Sciatic nerve (tissue), 2 donors: ENCODE results near the gene OR10A6. TPM values are rescaled to one million over a fixed set of nuclear protein-coding genes. Genes with fewer than 3 reads are reported as not detected.

Experiments used
- ATAC-seq: fragments of 200-7000 bp; cut with Tn5 transposase; one replicate; pipeline ENCODE4 v1.9.1; 2020; ENCODE audit warnings: mild to moderate bottlenecking, moderate library complexity
- DNase-seq: peaks from one replicate; pipeline ENCODE4 v3.0.0-alpha.2; 2020; ENCODE audit warnings: low spot score
- intact Hi-C: fragments of 100-400 bp; cut with DNase I; formaldehyde crosslinking; loops from one replicate; pipeline ENCODE4 v1.14.2; 2022
- total RNA-seq: library from RNA; stranded (reverse); fragmentation: NEBNext Ultra II Directional; extraction: Animal tissue kit (Norgen Biotek cat#: 25700); gene quantifications from one replicate; pipeline ENCODE4 v1.2.1, GENCODE V29; 2021
- donor health status: DM: no; HTN: no; CAD: no.
- donor health status: DM: no; HTN: no; CAD: no.

Gene OR10A6, protein sequence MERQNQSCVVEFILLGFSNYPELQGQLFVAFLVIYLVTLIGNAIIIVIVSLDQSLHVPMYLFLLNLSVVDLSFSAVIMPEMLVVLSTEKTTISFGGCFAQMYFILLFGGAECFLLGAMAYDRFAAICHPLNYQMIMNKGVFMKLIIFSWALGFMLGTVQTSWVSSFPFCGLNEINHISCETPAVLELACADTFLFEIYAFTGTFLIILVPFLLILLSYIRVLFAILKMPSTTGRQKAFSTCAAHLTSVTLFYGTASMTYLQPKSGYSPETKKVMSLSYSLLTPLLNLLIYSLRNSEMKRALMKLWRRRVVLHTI
- not detected for total RNA-seq

DNA sequence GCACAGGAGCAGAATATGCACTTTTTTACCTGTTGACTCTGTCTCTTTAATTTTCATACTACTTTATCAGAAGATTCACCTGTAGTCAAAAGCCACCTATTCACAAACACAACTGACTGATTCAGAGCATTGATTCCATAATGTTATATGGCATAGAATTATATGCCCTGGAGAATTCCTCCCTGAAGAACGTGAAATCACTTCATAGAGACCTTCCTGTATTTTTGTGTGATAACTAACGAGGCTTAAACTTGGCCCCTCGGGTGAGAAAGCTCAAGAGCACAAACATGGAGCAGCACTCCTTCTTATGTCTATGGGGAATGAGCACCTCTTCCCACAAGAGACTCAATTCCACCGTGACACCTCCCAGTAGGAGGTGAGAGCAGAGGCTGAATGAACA is at the start of gene OR10A6:
TSS of gene OR10A6 (minus strand) at position 101 of the 400 bp plus-strand sequence. CDS start 2,606 bp downstream, outside the sequence.
- intact Hi-C loops, result no loop called here

GRCh38 chr11:7977232-7977917 is 46.3 kb upstream of the OR10A6 start:
- ATAC-seq, result no peak

More for the DNA sequence above, at the start of gene OR10A6:
- DNase-seq, result no peak
- no peak for ATAC-seq

GRCh38 chr11:7974668-7975067 is 43.6 kb upstream of the OR10A6 start:
- intact Hi-C loops, result no loop called here
- ATAC-seq (no peak), DNase-seq (no peak)

More at GRCh38 chr11:7977232-7977917, 46.3 kb upstream of the OR10A6 start:
- intact Hi-C loops, result no loop called here
- no peak for DNase-seq

DNA sequence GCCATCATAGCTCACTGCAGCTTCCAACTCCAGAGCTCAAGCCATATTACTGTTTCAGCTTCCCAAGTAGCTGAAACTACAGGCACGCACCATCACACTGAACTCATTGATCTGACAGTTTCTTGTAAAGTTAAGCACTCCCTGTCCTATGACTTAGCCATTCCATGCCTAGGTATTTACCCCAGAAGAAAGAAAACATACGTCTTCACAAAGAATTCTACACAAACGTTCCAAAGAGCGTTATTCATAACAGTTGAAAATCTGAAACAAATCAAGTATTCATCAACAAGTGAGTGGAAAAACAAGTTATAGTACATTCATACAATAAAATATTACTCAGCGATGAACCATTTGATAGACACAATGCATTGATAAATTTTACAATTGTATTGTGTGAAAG is 41.9 kb upstream of the OR10A6 start:
- no peak for DNase-seq
- intact Hi-C loops, result no loop called here
- no peak for ATAC-seq

GRCh38 chr11:7971846-7972245 is 40.8 kb upstream of the OR10A6 start:
- ATAC-seq, result no peak
- intact Hi-C loops, result no loop called here
- no peak for DNase-seq

GRCh38 chr11:7969756-7970646 is 38.9 kb upstream of the OR10A6 start:
- DNase-seq, result no peak
- intact Hi-C loops, result no loop called here
- ATAC-seq, result no peak

DNA sequence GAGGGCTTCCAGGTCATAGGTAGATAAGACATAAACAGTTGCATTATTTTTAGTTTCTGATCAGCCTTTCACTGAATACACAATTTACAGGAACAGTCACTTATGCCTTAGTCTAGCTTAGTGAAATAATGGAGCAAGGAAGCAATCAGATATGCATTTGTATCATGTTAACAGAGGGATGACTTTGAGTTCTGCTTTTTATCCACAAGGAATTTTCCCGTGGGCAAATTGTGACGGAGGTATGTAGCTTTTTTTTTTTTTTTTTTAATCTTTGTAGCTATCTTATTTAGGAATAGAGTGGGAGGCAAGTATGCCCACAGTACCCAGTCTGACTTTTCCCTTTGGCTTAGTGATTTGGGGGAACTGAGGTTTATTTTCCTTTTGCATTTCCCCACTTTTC is 37.6 kb upstream of the OR10A6 start:
- intact Hi-C loops, result no loop called here
- no peak for DNase-seq
- no peak for ATAC-seq

DNA sequence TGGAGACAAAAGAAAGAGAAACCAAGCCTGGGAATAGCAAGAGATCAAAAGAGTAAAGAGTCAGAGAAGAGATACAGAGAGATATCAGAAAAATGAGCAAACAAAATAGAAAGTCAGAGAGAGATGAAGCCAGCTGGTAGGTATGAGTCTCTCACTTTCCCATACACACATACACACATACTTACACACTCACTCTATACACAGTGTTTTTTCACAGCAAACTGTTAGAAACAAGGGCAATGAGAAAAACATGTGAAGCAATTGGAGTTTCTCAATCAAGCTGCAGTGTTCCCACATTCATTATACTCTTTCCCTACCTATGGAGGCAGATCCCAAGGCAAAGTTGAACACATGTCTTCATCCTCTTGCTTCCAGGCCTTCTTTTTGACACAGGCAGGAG is 36.8 kb upstream of the OR10A6 start:
- no peak for DNase-seq
- no peak for ATAC-seq
- intact Hi-C loops, result no loop called here

GRCh38 chr11:7967097-7967496 is 36.0 kb upstream of the OR10A6 start:
- ATAC-seq, result no peak
- DNase-seq, result no peak
- intact Hi-C loops, result no loop called here

DNA sequence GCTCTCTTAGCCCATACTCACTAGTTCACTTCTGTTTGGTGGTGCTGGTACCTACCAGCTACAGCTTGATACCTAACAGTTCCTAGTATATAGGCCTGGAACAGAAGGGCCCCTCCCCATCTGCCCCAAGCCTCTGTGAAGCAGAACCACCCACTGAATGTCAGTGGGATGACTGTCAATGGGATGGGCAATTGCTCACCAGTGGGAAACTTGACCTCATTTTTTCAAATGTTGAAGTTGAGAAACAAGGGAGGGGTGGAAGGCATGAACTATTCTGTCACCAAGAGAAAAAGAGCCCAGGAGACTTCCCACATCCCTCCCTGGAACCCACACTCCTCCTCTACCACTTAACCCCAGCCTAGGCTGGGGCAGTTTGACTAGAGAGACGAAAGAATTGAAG is 34.3 kb upstream of the OR10A6 start, which contains the start of gene NLRP10:
TSS of gene NLRP10 (minus strand) at position 62 of the 400 bp plus-strand sequence. CDS start 1,952 bp downstream, outside the sequence.
- intact Hi-C loops, result no loop called here
- ATAC-seq, result no peak
- no peak for DNase-seq

DNA sequence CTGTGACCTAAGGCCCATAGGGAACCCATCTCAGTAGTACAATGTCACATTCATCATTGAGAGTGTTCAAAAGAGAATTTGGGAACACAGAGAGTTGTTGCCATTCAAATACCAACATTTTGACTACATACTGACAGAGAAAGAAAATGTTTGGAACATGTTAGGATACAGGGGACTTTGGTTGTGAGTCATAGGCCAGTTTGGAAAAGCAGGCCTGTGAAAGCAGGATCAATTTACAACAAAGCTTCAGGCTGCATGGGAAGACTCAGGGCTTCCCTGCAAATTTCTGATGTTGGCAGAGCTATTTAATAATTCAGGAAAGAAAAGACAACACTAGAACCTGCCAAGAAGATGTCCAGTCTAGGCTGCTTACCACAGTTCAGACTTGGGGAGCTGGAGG is 33.8 kb upstream of the OR10A6 start:
- ATAC-seq, result no peak
- no peak for DNase-seq
- intact Hi-C loops, result no loop called here

DNA sequence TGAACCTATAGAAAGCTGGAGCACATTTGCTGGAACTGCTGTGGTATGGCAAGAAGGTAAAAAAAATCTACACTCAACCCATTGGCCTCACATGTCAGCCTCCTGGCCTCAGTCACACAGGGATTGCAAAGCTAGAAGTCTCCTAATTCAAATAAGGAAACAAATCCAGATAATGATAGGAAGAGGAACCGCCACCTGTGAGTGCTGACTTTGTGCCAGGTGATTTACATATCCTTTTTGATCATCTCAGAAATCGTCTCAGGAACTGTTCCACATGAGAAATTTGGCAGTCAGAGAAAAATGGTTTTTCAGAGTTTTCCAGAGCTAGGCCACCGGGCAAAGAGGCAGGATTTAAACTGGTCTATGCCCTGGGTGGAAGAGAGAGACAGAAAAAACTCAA is 33.2 kb upstream of the OR10A6 start:
- intact Hi-C loops, result no loop called here
- DNase-seq (no peak), ATAC-seq (no peak)

DNA sequence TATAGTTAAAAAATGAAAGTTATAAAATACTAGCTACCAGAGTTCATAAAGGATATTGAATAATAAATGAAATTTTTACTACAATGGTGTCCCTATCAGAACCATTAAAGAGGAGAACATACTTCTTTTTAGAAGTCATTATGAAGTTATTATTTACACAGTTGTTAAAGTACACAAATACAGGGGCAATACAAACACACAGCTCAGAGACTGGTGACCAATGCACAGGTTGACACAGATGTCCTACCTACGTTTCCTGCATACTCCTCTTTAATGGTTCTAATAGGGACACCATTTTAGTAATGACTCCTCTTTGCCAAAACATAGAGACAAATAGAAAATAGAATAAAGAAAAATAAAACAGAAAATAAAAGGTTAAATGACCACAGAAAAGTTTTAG is 24.1 kb upstream of the OR10A6 start:
- ATAC-seq (no peak), DNase-seq (no peak)
- intact Hi-C loops, result no loop called here

GRCh38 chr11:7949934-7950333 is 18.9 kb upstream of the OR10A6 start:
- ATAC-seq, result no peak
- intact Hi-C loops, result no loop called here
- no peak for DNase-seq

- ATAC-seq (no peak), DNase-seq (no peak)
- intact Hi-C loops, result no loop called here
These were observed 13.1 kb upstream of the OR10A6 start for GRCh38 chr11:7944123-7944522.

GRCh38 chr11:7941608-7942007 is 10.5 kb upstream of the OR10A6 start, which contains the start of gene OR10A3:
Gene OR10A3, minus strand, starts transcription at chr11:7941708. Its CDS starts 2,188 bp downstream, at chr11:7939520.
- intact Hi-C loops, result no loop called here
- ATAC-seq (no peak), DNase-seq (no peak)

- no peak for ATAC-seq
- intact Hi-C loops, result no loop called here
- no peak for DNase-seq
These were observed 10.1 kb upstream of the OR10A6 start for GRCh38 chr11:7941146-7941545.

DNA sequence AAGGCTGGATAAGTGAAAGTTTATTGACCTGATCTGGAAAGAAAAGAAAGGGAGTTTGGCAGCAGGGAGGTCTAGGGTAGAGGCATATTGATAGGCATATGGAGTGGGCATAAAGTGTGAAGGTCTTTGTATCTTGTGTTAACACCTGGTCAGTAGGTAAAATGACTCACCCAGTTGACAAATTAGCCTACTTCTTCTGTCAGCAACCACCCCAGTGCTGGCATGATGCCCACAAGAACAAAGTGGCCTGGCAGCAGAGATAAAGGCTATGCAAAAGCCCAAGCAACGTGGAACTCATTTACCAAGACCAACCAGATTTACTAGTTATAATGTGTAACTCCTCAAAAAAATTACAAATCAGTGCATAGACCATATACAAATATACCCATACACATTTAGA is 5.5 kb upstream of the OR10A6 start:
- no peak for ATAC-seq
- DNase-seq, result no peak
- intact Hi-C loops, result no loop called here

GRCh38 chr11:7927635-7928034 is 3.4 kb downstream of the OR10A6 start:
- DNase-seq (no peak), ATAC-seq (no peak)
- intact Hi-C loops, result no loop called here

- DNase-seq (no peak), ATAC-seq (no peak)
- intact Hi-C loops, result no loop called here
These were observed 6.5 kb downstream of the OR10A6 start for GRCh38 chr11:7924536-7924935.
